MM.1S (cell line): ENCODE data around the gene RAD23B.

Experiments
- DNase-seq: peaks from one replicate; pipeline ENCODE4 v3.0.0-alpha.2; 2015
- H2AFZ ChIP-seq: fragments of 300-600 bp; sonication (generic); 2 replicates; pipeline ENCODE4 v1.6.0; 2016; ENCODE audit warnings: antibody characterized with exemption, low read length
- H3F3A ChIP-seq: fragments of 300-600 bp; sonication (generic); 2 replicates; pipeline ENCODE4 v1.6.1; 2016; ENCODE audit warnings: mild to moderate bottlenecking, antibody characterized with exemption, low read length, moderate library complexity, mixed read lengths; ENCODE audit not compliant: insufficient read depth
- H3K27ac ChIP-seq: fragments of 300-600 bp; sonication (generic); 2 replicates; pipeline ENCODE4 v1.5.1; 2016; ENCODE audit warnings: mild to moderate bottlenecking, low read length
- H3K27me3 ChIP-seq: fragments of 300-600 bp; sonication (generic); replicated peaks from 2 replicates; pipeline ENCODE4 v1.6.0; 2016; ENCODE audit warnings: low read length; ENCODE audit not compliant: insufficient read depth
- H3K36me3 ChIP-seq: fragments of 300-600 bp; sonication (generic); replicated peaks from 2 replicates; pipeline ENCODE4 v1.6.1; 2016; ENCODE audit warnings: mild to moderate bottlenecking, low read length, mixed read lengths; ENCODE audit not compliant: insufficient read depth
- H3K4me1 ChIP-seq: fragments of 300-600 bp; sonication (generic); 2 replicates; pipeline ENCODE4 v1.6.1; 2016; ENCODE audit warnings: low read length, mixed read lengths
- H3K4me2 ChIP-seq: fragments of 300-600 bp; sonication (generic); 2 replicates; pipeline ENCODE4 v1.6.0; 2016; ENCODE audit warnings: low read depth, low read length
- H3K4me3 ChIP-seq: fragments of 300-600 bp; sonication (generic); 2 replicates; pipeline ENCODE4 v1.5.1; 2016; ENCODE audit warnings: low read length, mixed read lengths
- H3K79me2 ChIP-seq: fragments of 300-600 bp; sonication (generic); 2 replicates; pipeline ENCODE4 v1.6.1; 2016; ENCODE audit warnings: mixed run types, low read length, mixed read lengths
- H3K9ac ChIP-seq: fragments of 300-600 bp; sonication (generic); 2 replicates; pipeline ENCODE4 v1.6.1; 2016; ENCODE audit warnings: low read length, mixed read lengths
- H3K9me2 ChIP-seq: fragments of 300-600 bp; sonication (generic); replicated peaks from 2 replicates; pipeline ENCODE4 v1.6.1; 2016; ENCODE audit warnings: mild to moderate bottlenecking, low read length, mixed read lengths; ENCODE audit not compliant: insufficient read depth
- H3K9me3 ChIP-seq: fragments of 300-600 bp; sonication (generic); replicated peaks from 2 replicates; pipeline ENCODE4 v1.6.1; 2016; ENCODE audit warnings: mild to moderate bottlenecking, low read length, mixed read lengths; ENCODE audit not compliant: insufficient read depth
- H4K20me1 ChIP-seq: fragments of 300-600 bp; sonication (generic); 2 replicates; pipeline ENCODE4 v1.6.1; 2016; ENCODE audit warnings: mild to moderate bottlenecking, low read length, moderate library complexity, mixed read lengths; ENCODE audit not compliant: insufficient read depth
- EZH2 ChIP-seq: fragments of 300-600 bp; sonication (generic); optimal IDR thresholded peaks from 2 replicates; pipeline ENCODE3; 2017; ENCODE audit warnings: low read depth, mild to moderate bottlenecking, antibody characterized with exemption, low read length, mixed read lengths
- EZH2phosphoT487 ChIP-seq: fragments of 300-600 bp; sonication (generic); IDR thresholded peaks from 2 replicates; pipeline ENCODE4 v1.6.1; 2018; ENCODE audit warnings: antibody characterized with exemption, low read length
- TF ChIP-seq, protein P1 (sequence below): fragments of 300-600 bp; sonication (generic); IDR thresholded peaks from 2 replicates; pipeline ENCODE4 v1.5.1; 2016; ENCODE audit warnings: antibody characterized with exemption, low read length, mixed read lengths

The RAD23B gene

DNA sequence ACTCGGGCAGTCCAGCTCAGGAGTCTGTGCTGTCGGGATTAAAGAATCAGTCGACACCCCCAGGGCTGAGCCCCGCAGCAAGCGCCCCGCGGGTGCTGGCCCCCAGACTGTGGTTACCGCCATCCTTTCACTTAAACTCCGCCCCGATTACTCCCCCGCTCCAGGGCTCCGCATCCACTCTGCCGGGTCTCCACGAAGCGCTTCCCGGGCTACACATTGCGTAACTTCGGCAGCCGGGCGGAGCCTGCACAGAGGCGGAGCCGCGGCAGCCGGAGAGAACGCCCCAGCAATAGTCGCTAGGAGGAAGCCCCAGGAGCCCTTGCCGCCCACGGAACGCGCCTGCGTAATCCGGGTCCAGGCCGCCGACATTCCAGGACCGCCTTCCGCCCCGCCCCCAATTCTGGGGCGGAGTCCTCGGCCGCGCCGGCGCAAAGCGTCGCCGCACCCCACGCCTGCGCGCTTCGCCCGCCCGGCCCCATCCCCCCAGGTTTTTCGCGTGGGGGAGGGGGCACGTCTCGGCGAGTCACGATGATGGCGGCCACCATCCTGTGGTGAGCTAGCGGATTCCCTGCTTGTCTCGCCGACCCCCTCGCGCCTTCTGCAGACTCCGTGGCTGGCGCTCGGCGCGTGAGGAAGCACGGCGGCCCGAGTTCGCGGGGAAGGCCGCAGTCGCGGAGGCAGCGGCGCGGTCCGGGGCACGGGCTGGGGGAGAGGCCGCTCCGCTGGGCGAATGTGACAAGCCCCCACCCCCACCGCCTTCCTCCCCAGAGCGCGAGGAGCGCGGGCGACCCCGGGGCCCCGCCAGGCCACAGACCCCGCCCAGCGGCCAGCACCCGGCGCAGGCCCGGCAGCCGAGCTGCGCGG is at the start of gene RAD23B:
RAD23B (plus strand) TSS at position 521 of the 864 bp plus-strand sequence. CDS start 351 bp downstream, outside the sequence.
- peaks cover 16% of the 10 kb centered on the region for H3F3A ChIP-seq
- peak within 1 kb of the TSS; percentile 94 for H3K4me2 ChIP-seq
- peaks cover 32% of the 10 kb centered on the region for H4K20me1 ChIP-seq
- H3K79me2 ChIP-seq = peaks cover 50% of the 10 kb centered on the region
- DNase-seq = peak; percentile 97
- H3K4me3 ChIP-seq = peak within 1 kb of the TSS; percentile 93
- no peaks in the 10 kb centered on the region for H3K9me2 ChIP-seq
- H3K9me3 ChIP-seq = no peaks in the 10 kb centered on the region
- no peaks in the 10 kb centered on the region for H3K36me3 ChIP-seq
- TF ChIP-seq EZH2phosphoT487 (no peak), EZH2 (no peak)
- TF ChIP-seq, protein P1, sequence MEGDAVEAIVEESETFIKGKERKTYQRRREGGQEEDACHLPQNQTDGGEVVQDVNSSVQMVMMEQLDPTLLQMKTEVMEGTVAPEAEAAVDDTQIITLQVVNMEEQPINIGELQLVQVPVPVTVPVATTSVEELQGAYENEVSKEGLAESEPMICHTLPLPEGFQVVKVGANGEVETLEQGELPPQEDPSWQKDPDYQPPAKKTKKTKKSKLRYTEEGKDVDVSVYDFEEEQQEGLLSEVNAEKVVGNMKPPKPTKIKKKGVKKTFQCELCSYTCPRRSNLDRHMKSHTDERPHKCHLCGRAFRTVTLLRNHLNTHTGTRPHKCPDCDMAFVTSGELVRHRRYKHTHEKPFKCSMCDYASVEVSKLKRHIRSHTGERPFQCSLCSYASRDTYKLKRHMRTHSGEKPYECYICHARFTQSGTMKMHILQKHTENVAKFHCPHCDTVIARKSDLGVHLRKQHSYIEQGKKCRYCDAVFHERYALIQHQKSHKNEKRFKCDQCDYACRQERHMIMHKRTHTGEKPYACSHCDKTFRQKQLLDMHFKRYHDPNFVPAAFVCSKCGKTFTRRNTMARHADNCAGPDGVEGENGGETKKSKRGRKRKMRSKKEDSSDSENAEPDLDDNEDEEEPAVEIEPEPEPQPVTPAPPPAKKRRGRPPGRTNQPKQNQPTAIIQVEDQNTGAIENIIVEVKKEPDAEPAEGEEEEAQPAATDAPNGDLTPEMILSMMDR = no peak
- H3K9ac ChIP-seq = peak within 1 kb of the TSS; percentile 98
- peak within 1 kb of the TSS; percentile 82 for H2AFZ ChIP-seq
- peaks cover 16% of the 10 kb centered on the region for H3K4me1 ChIP-seq
- no peaks in the 10 kb centered on the region for H3K27me3 ChIP-seq
- peak within 1 kb of the TSS; percentile 83 for H3K27ac ChIP-seq

GRCh38 chr9:107235765-107236442 is 47.2 kb upstream of the RAD23B start:
- Histone ChIP-seq H3K4me2 (no peak overlapping the region), H3K9me2 (no peaks in the 10 kb centered on the region), H2AFZ (no peak overlapping the region), H3K9me3 (no peaks in the 10 kb centered on the region), H3K4me1 (no peaks in the 10 kb centered on the region), H3F3A (no peaks in the 10 kb centered on the region), H3K27me3 (no peaks in the 10 kb centered on the region), H3K4me3 (no peak overlapping the region), H3K27ac (no peak overlapping the region), H3K36me3 (no peaks in the 10 kb centered on the region), H4K20me1 (no peaks in the 10 kb centered on the region), H3K79me2 (no peaks in the 10 kb centered on the region), H3K9ac (no peak overlapping the region)
- DNase-seq = no peak
- TF ChIP-seq, protein P1 = no peak
- no peak for TF ChIP-seq EZH2phosphoT487
- TF ChIP-seq EZH2 = no peak

GRCh38 chr9:107237873-107238272 is 45.2 kb upstream of the RAD23B start:
- no peak overlapping the region for H3K27ac ChIP-seq
- H3K27me3 ChIP-seq = no peaks in the 10 kb centered on the region
- H3K36me3 ChIP-seq = no peaks in the 10 kb centered on the region
- DNase-seq = no peak
- no peaks in the 10 kb centered on the region for H3K9me3 ChIP-seq
- H2AFZ ChIP-seq = no peak overlapping the region
- no peak overlapping the region for H3K9ac ChIP-seq
- no peaks in the 10 kb centered on the region for H4K20me1 ChIP-seq
- no peaks in the 10 kb centered on the region for H3K4me1 ChIP-seq
- H3K4me3 ChIP-seq = no peak overlapping the region
- TF ChIP-seq, protein P1 = no peak
- TF ChIP-seq EZH2phosphoT487 = no peak
- no peak for TF ChIP-seq EZH2
- H3K4me2 ChIP-seq = no peak overlapping the region
- no peaks in the 10 kb centered on the region for H3K79me2 ChIP-seq
- H3F3A ChIP-seq = no peaks in the 10 kb centered on the region
- H3K9me2 ChIP-seq = no peaks in the 10 kb centered on the region
